CD14-positive monocyte (primary cell): ENCODE measurements around the gene ITGB3. TPM values are rescaled to one million over a fixed set of nuclear protein-coding genes. Genes with fewer than 3 reads are reported as not detected.

Source experiments
- DNase-seq, 3 donors: peaks; one replicate each; pipeline ENCODE4 v3.0.0-alpha.2; 2011 to 2022
- H2AFZ ChIP-seq: 2 replicates; pipeline ENCODE4 v1.6.0; 2012; ENCODE audit warnings: mild to moderate bottlenecking, low read depth, low read length, inconsistent platforms; ENCODE audit not compliant: insufficient read depth, poor library complexity, severe bottlenecking
- H3K27ac ChIP-seq, 2 donors: 1 replicate in 1 of 2; 2 replicates in 1 of 2; pipeline ENCODE4 v1.5.1; 2012 to 2013; ENCODE audit warnings: low read length in 2 of 2, control low read depth in 1 of 2, inconsistent platforms in 1 of 2, low read depth in 1 of 2, mild to moderate bottlenecking in 1 of 2
- H3K27me3 ChIP-seq, 2 donors: one replicate each; pipeline versions ENCODE4 v1.6.0 to v1.6.1; 2011 to 2013; ENCODE audit warnings: low read length in 2 of 2; ENCODE audit not compliant: control insufficient read depth in 2 of 2, insufficient read depth in 2 of 2
- H3K36me3 ChIP-seq, 2 donors: replicated peaks in 1 of 2; 1 replicate in 1 of 2; 2 replicates in 1 of 2; pipeline versions ENCODE4 v1.5.1 to v1.6.1; 2012 to 2013; ENCODE audit warnings: low read length in 2 of 2, control low read depth in 1 of 2, inconsistent platforms in 1 of 2, mild to moderate bottlenecking in 1 of 2; ENCODE audit not compliant: insufficient read depth in 2 of 2, control insufficient read depth in 1 of 2
- H3K4me1 ChIP-seq, 2 donors: 1 replicate in 1 of 2; 2 replicates in 1 of 2; pipeline versions ENCODE4 v1.5.1 to v1.6.1; 2012 to 2013; ENCODE audit warnings: low read length in 2 of 2, control low read depth in 1 of 2, inconsistent platforms in 1 of 2, mild to moderate bottlenecking in 1 of 2, moderate library complexity in 1 of 2; ENCODE audit not compliant: insufficient read depth in 2 of 2, control insufficient read depth in 1 of 2
- H3K4me2 ChIP-seq: replicated peaks from 2 replicates; pipeline ENCODE3; 2012; ENCODE audit warnings: low read length, moderate library complexity, mild to moderate bottlenecking; ENCODE audit not compliant: poor library complexity, severe bottlenecking; ENCODE audit errors: extremely low read depth
- H3K4me3 ChIP-seq, 3 experiments: fragments of 200-600 bp in 1 of 3; sonication (generic) in 1 of 3; replicated peaks in 1 of 3; 1 replicate in 2 of 3; 2 replicates in 1 of 3; pipeline ENCODE4 v1.5.1; 2011 to 2013; ENCODE audit warnings: low read length in 3 of 3, mild to moderate bottlenecking in 3 of 3, control low read depth in 2 of 3, low read depth in 2 of 3, inconsistent platforms in 1 of 3, moderate library complexity in 1 of 3
- H3K79me2 ChIP-seq: 2 replicates; pipeline ENCODE4 v1.6.0; 2012; ENCODE audit warnings: mild to moderate bottlenecking, control low read depth, inconsistent platforms, low read length, moderate library complexity; ENCODE audit not compliant: insufficient read depth
- H3K9ac ChIP-seq: 2 replicates; pipeline ENCODE4 v1.6.0; 2017; ENCODE audit warnings: low read length, mild to moderate bottlenecking; ENCODE audit not compliant: insufficient read depth, poor library complexity, severe bottlenecking
- H3K9me3 ChIP-seq, 2 donors: replicated peaks in 1 of 2; 1 replicate in 1 of 2; 2 replicates in 1 of 2; pipeline versions ENCODE4 v1.5.1 to v1.6.1; 2012 to 2013; ENCODE audit warnings: low read length in 2 of 2, control low read depth in 1 of 2; ENCODE audit not compliant: control insufficient read depth in 1 of 2, insufficient read depth in 1 of 2
- H4K20me1 ChIP-seq: 2 replicates; pipeline ENCODE4 v1.6.0; 2012; ENCODE audit warnings: mild to moderate bottlenecking, low read length, control low read depth, moderate library complexity; ENCODE audit not compliant: insufficient read depth
- H3K27ac Mint-ChIP-seq, 7 donors: one replicate each; pipeline ENCODE4 v1.8.0; 2020; ENCODE audit warnings: mild to moderate bottlenecking in 7 of 7, mixed read lengths in 7 of 7, moderate library complexity in 6 of 7, inconsistent platforms in 2 of 7
- H3K27me3 Mint-ChIP-seq, 3 donors: one replicate each; pipeline ENCODE4 v1.8.0; 2021 to 2022; ENCODE audit warnings: low read depth in 3 of 3, mild to moderate bottlenecking in 3 of 3, mixed read lengths in 3 of 3, moderate library complexity in 3 of 3, inconsistent platforms in 1 of 3
- H3K36me3 Mint-ChIP-seq, 2 donors: one replicate each; pipeline ENCODE4 v1.8.0; 2020; ENCODE audit warnings: mixed read lengths in 2 of 2, inconsistent platforms in 1 of 2, mild to moderate bottlenecking in 1 of 2
- H3K4me1 Mint-ChIP-seq: one replicate; pipeline ENCODE4 v1.8.0; 2020; ENCODE audit warnings: mild to moderate bottlenecking, mixed read lengths
- H3K4me3 Mint-ChIP-seq, 2 donors: one replicate each; pipeline ENCODE4 v1.8.0; 2020; ENCODE audit warnings: mild to moderate bottlenecking in 2 of 2, mixed read lengths in 2 of 2, moderate library complexity in 1 of 2
- H3K9me3 Mint-ChIP-seq, 7 donors: one replicate each; pipeline ENCODE4 v1.8.0; 2020 to 2022; ENCODE audit warnings: mixed read lengths in 7 of 7, mild to moderate bottlenecking in 6 of 7, moderate library complexity in 6 of 7, inconsistent platforms in 2 of 7
- CTCF ChIP-seq: fragments of 200-600 bp; IDR thresholded peaks from one replicate; pipeline ENCODE4 v1.8.0; 2022; ENCODE audit warnings: antibody characterized with exemption, mild to moderate bottlenecking
- WGBS: methylation state at CpG from one replicate; pipeline ENCODE4 v1.1.5; 2013; ENCODE audit warnings: missing lambda C conversion rate; ENCODE audit not compliant: insufficient coverage; 5-methylcytosine and 5-hydroxymethylcytosine counted together
- intact Hi-C, 2 donors: fragments of 100-400 bp; cut with micrococcal nuclease; formaldehyde crosslinking; loops; one replicate each; pipeline versions ENCODE4 v1.15.0 to v1.15.1; 2023
- polyA plus RNA-seq, 3 donors: library from polyadenylated mRNA; depleted of rRNA in 1 of 3; unstranded in 2 of 3; stranded (reverse) in 1 of 3; fragments of 300-500 nt in 2 of 3; fragments of >200 nt in 1 of 3; fragmentation: Illumina TruSeq in 2 of 3; gene quantifications; 1 replicate in 2 of 3; 2 replicates in 1 of 3; pipeline ENCODE4 v1.2.3, GENCODE V29; 2012 to 2021

The ITGB3 gene
- polyA plus RNA-seq, 3 donors, result 0.01 to 1.6 (median 1.3) TPM

GRCh38 chr17:47207143-47208067, 46.2 kb upstream of the ITGB3 start:
- H3K27ac ChIP-seq, result no peak overlapping the region
- no peak overlapping the region for H3K27ac Mint-ChIP-seq
- H3K4me3 Mint-ChIP-seq, result no peak overlapping the region
- no peaks in the 10 kb centered on the region for H3K9me3 ChIP-seq
- DNase-seq, result no peak
- peaks cover 22% of the 10 kb centered on the region for H3K4me1 Mint-ChIP-seq
- H3K4me2 ChIP-seq, result no peak overlapping the region
- H3K9me3 Mint-ChIP-seq, result peaks cover 0 to 2% (median 0%) of the 10 kb centered on the region in 7 donors
- H3K27me3 ChIP-seq, result no peaks in the 10 kb centered on the region
- H3K79me2 ChIP-seq, result no peaks in the 10 kb centered on the region
- no peak overlapping the region for H3K4me3 ChIP-seq
- H3K9ac ChIP-seq, result no peak overlapping the region
- intact Hi-C loops, result no loop called here
- H3K4me1 ChIP-seq, result peaks cover 12 to 18% of the 10 kb centered on the region in 2 donors
- no peak for TF ChIP-seq CTCF
- WGBS, result 76% methylated on average over 4 of the region's 8 CpGs
- no peaks in the 10 kb centered on the region for H4K20me1 ChIP-seq
- no peaks in the 10 kb centered on the region for H3K36me3 ChIP-seq
- H3K36me3 Mint-ChIP-seq, result no peaks in the 10 kb centered on the region
- H3K27me3 Mint-ChIP-seq, result peaks cover 8 to 12% (median 8%) of the 10 kb centered on the region in 3 donors
- H2AFZ ChIP-seq, result no peak overlapping the region

- H3K9me3 Mint-ChIP-seq, result peaks cover 0 to 2% (median 0%) of the 10 kb centered on the region in 7 donors
- Histone ChIP-seq H4K20me1 (no peaks in the 10 kb centered on the region), H2AFZ (no peak within 1 kb of the TSS), H3K36me3 (no peaks in the 10 kb centered on the region), H3K9me3 (no peaks in the 10 kb centered on the region), H3K9ac (no peak within 1 kb of the TSS), H3K27me3 (no peaks in the 10 kb centered on the region), H3K4me3 (no peak within 1 kb of the TSS), H3K79me2 (no peaks in the 10 kb centered on the region), H3K4me1 (peaks cover 12 to 18% of the 10 kb centered on the region in 2 donors), H3K4me2 (no peak within 1 kb of the TSS), H3K27ac (no peak within 1 kb of the TSS)
- H3K27ac Mint-ChIP-seq, result no peak within 1 kb of the TSS
- H3K27me3 Mint-ChIP-seq, result peaks cover 10 to 14% (median 10%) of the 10 kb centered on the region in 3 donors
- H3K36me3 Mint-ChIP-seq, result no peaks in the 10 kb centered on the region
- intact Hi-C loops, result no loop called here
- H3K4me3 Mint-ChIP-seq, result peak within 1 kb of the TSS in 1 of 2 donors; percentile 27
- DNase-seq, result no peak
- 100% methylated on average over 2 of the region's 6 CpGs for WGBS
- peaks cover 21% of the 10 kb centered on the region for H3K4me1 Mint-ChIP-seq
- TF ChIP-seq CTCF, result no peak
Measured at GRCh38 chr17:47208744-47209488, 44.7 kb upstream of the ITGB3 start, which contains the start of gene MYL4. Gene MYL4, plus strand, starts transcription at chr17:47209348. Its CDS starts 75 bp downstream, at chr17:47209423.
